H1 (cell line): ENCODE results near the gene CDK10. TPM values are rescaled to one million over a fixed set of nuclear protein-coding genes. Genes with fewer than 3 reads are reported as not detected.

Experiments
- CTCF ChIA-PET: fragments of 300-600 bp; sonication (Branson Sonifier 250); formaldehyde crosslinking; loops from one replicate; lab custom pipeline; 2021; ENCODE audit not compliant: partially characterized antibody; lab: Charles Lee
- POLR2A ChIA-PET: fragments of 300-600 bp; sonication (Branson Sonifier 250); formaldehyde crosslinking; loops from one replicate; lab custom pipeline; 2021; ENCODE audit warnings: inconsistent platforms; ENCODE audit not compliant: partially characterized antibody; lab: Charles Lee
- DNase-seq, 2 experiments: peaks; one replicate each; pipeline versions ENCODE4 v3.0.0 to v3.0.0-alpha.2; 2010 to 2022; ENCODE audit warnings: low spot score in 2 of 2, low read depth in 1 of 2, mixed read lengths in 1 of 2
- FAIRE-seq: peaks from 2 replicates; lab custom pipeline; 2011; peaks lifted over from hg19 to GRCh38; lab: Jason Lieb, UNC
- H2AFZ ChIP-seq: 2 replicates; pipeline ENCODE4 v1.8.1; 2012; ENCODE audit warnings: low read length, inconsistent platforms
- H2AK5ac ChIP-seq: 2 replicates; pipeline ENCODE4 v1.6.1; 2013; ENCODE audit warnings: low read depth, low read length
- H2BK120ac ChIP-seq: replicated peaks from 2 replicates; pipeline ENCODE3; 2013; ENCODE audit warnings: low read depth, low read length, inconsistent platforms
- H2BK12ac ChIP-seq: 2 replicates; pipeline ENCODE4 v1.6.1; 2013; ENCODE audit warnings: low read depth, low read length
- H2BK15ac ChIP-seq: 2 replicates; pipeline ENCODE4 v1.6.1; 2013; ENCODE audit warnings: low read length
- H2BK20ac ChIP-seq: 2 replicates; pipeline ENCODE4 v1.6.1; 2013; ENCODE audit warnings: low read length
- H2BK5ac ChIP-seq: 2 replicates; pipeline ENCODE4 v1.6.1; 2013; ENCODE audit warnings: low read depth, low read length
- H3K14ac ChIP-seq: 2 replicates; pipeline ENCODE4 v1.6.1; 2013; ENCODE audit warnings: inconsistent platforms; ENCODE audit not compliant: insufficient read length
- H3K18ac ChIP-seq: 2 replicates; pipeline ENCODE4 v1.6.1; 2013; ENCODE audit warnings: low read length; ENCODE audit errors: extremely low read depth
- H3K23ac ChIP-seq: 2 replicates; pipeline ENCODE4 v1.6.1; 2013; ENCODE audit warnings: inconsistent platforms; ENCODE audit not compliant: insufficient read length
- H3K23me2 ChIP-seq: 2 replicates; pipeline ENCODE4 v1.6.1; 2013; ENCODE audit warnings: low read depth, low read length
- H3K27ac ChIP-seq: 2 replicates; pipeline ENCODE4 v1.6.1; 2011; ENCODE audit warnings: low read depth, low read length, inconsistent platforms
- H3K27me3 ChIP-seq, 4 experiments: replicated peaks in 1 of 4; 1 replicate in 1 of 4; 2 replicates in 3 of 4; pipeline versions ENCODE4 v1.6.1 to v1.8.1; 2011 to 2013; ENCODE audit warnings: low read length in 3 of 4, mild to moderate bottlenecking in 3 of 4, inconsistent platforms in 2 of 4, mixed read lengths in 2 of 4, moderate library complexity in 1 of 4; ENCODE audit not compliant: control insufficient read depth in 3 of 4, insufficient read depth in 3 of 4; ENCODE audit errors: extremely low read depth in 1 of 4
- H3K36me3 ChIP-seq, 4 experiments: 2 replicates each; pipeline versions ENCODE4 v1.6.1 to v1.8.1; 2011 to 2013; ENCODE audit warnings: mild to moderate bottlenecking in 4 of 4, low read length in 3 of 4, moderate library complexity in 2 of 4, control low read depth in 1 of 4, inconsistent platforms in 1 of 4; ENCODE audit not compliant: insufficient read depth in 4 of 4, control insufficient read depth in 2 of 4
- H3K4ac ChIP-seq: replicated peaks from 2 replicates; pipeline ENCODE3; 2013; ENCODE audit warnings: low read length, low read depth, mixed read lengths, inconsistent platforms; ENCODE audit not compliant: insufficient read length
- H3K4me1 ChIP-seq, 4 experiments: replicated peaks in 1 of 4; 1 replicate in 1 of 4; 2 replicates in 3 of 4; pipeline versions ENCODE4 v1.6.1 to v1.8.1; 2011 to 2013; ENCODE audit warnings: low read length in 3 of 4, inconsistent platforms in 2 of 4, mixed read lengths in 1 of 4; ENCODE audit not compliant: insufficient read depth in 4 of 4, control insufficient read depth in 3 of 4
- H3K4me2 ChIP-seq, 2 experiments: 2 replicates each; pipeline versions ENCODE4 v1.6.1 to v1.8.1; 2011 to 2013; ENCODE audit warnings: low read depth in 2 of 2, low read length in 2 of 2, control low read depth in 1 of 2, inconsistent platforms in 1 of 2, mild to moderate bottlenecking in 1 of 2; ENCODE audit not compliant: insufficient read depth in 1 of 2
- H3K4me3 ChIP-seq, 4 experiments: fragments of 200-600, 300-600 bp in 1 of 4; sonication (generic), shearing (Covaris generic), sonication (Bioruptor Twin) in 1 of 4; 2 replicates each; pipeline versions ENCODE4 v1.5.1 to v1.8.1; 2011 to 2016; ENCODE audit warnings: low read length in 4 of 4, low read depth in 3 of 4, control low read depth in 2 of 4, inconsistent platforms in 2 of 4, mild to moderate bottlenecking in 2 of 4, mixed read lengths in 1 of 4, moderate library complexity in 1 of 4; ENCODE audit not compliant: insufficient read depth in 2 of 4; ENCODE audit errors: extremely low read depth in 1 of 4
- H3K56ac ChIP-seq: replicated peaks from 2 replicates; pipeline ENCODE3; 2013; ENCODE audit warnings: low read depth, mild to moderate bottlenecking, mixed read lengths, low read length, inconsistent platforms; ENCODE audit not compliant: insufficient read length
- H3K79me1 ChIP-seq: 2 replicates; pipeline ENCODE4 v1.6.1; 2013; ENCODE audit warnings: low read depth, low read length, control low read depth
- H3K79me2 ChIP-seq, 2 experiments: 2 replicates each; pipeline versions ENCODE4 v1.6.1 to v1.8.1; 2012 to 2013; ENCODE audit warnings: low read length in 2 of 2, mild to moderate bottlenecking in 2 of 2, inconsistent platforms in 1 of 2; ENCODE audit not compliant: insufficient read depth in 2 of 2, control insufficient read depth in 1 of 2
- H3K9ac ChIP-seq, 4 experiments: replicated peaks in 1 of 4; 1 replicate in 1 of 4; 2 replicates in 3 of 4; pipeline versions ENCODE4 v1.6.1 to v1.8.1; 2011 to 2013; ENCODE audit warnings: low read depth in 3 of 4, low read length in 3 of 4, control low read depth in 2 of 4, mild to moderate bottlenecking in 2 of 4, moderate library complexity in 2 of 4, inconsistent platforms in 1 of 4; ENCODE audit errors: extremely low read depth in 1 of 4
- H3K9me3 ChIP-seq, 2 experiments: 2 replicates each; pipeline versions ENCODE4 v1.6.1 to v1.8.1; 2012 to 2013; ENCODE audit warnings: mild to moderate bottlenecking in 2 of 2, moderate library complexity in 2 of 2, control low read depth in 1 of 2, inconsistent platforms in 1 of 2, low read depth in 1 of 2, low read length in 1 of 2, mixed read lengths in 1 of 2; ENCODE audit not compliant: insufficient read depth in 2 of 2
- H4K20me1 ChIP-seq, 2 experiments: replicated peaks in 1 of 2; 2 replicates each; pipeline versions ENCODE3 to v1.8.1; 2011 to 2013; ENCODE audit warnings: inconsistent platforms in 2 of 2, low read length in 2 of 2, mild to moderate bottlenecking in 1 of 2; ENCODE audit not compliant: insufficient read depth in 2 of 2, control insufficient read depth in 1 of 2
- H4K5ac ChIP-seq: 2 replicates; pipeline ENCODE4 v1.6.1; 2013; ENCODE audit warnings: low read length, low read depth, mixed read lengths, inconsistent platforms; ENCODE audit not compliant: insufficient read length
- H4K8ac ChIP-seq: 2 replicates; pipeline ENCODE4 v1.8.0; 2013; ENCODE audit warnings: mild to moderate bottlenecking, moderate library complexity, low read length, inconsistent platforms; ENCODE audit not compliant: insufficient read depth; ENCODE audit errors: extremely low read depth
- H4K91ac ChIP-seq: replicated peaks from 2 replicates; pipeline ENCODE3; 2013; ENCODE audit warnings: low read length, mixed read lengths, inconsistent platforms; ENCODE audit not compliant: insufficient read length
- RXRA ChIP-seq: IDR thresholded peaks from 2 replicates; pipeline ENCODE4 v1.6.1; 2011; ENCODE audit warnings: low read depth, mild to moderate bottlenecking, low read length, moderate library complexity; ENCODE audit not compliant: insufficient read depth
- TEAD4 ChIP-seq: IDR thresholded peaks from 2 replicates; pipeline ENCODE4 v1.6.1; 2012; ENCODE audit warnings: low read depth, low read length, inconsistent platforms, mixed read lengths
- WGBS, 2 experiments: shearing (Covaris generic) in 1 of 2; methylation state at CpG; one replicate each; pipeline versions ENCODE4 v1.1.6 to v1.1.7; 2013 to 2015; ENCODE audit warnings: low lambda C conversion rate in 2 of 2, mixed read lengths in 2 of 2, inconsistent platforms in 1 of 2, low coverage in 1 of 2, missing lambda C conversion rate in 1 of 2; ENCODE audit not compliant: insufficient replicate concordance in 2 of 2, insufficient coverage in 1 of 2, insufficient read length in 1 of 2; ENCODE audit errors: extremely low coverage in 1 of 2, missing lambda C conversion rate in 1 of 2; 5-methylcytosine and 5-hydroxymethylcytosine counted together
- polyA plus RNA-seq, 7 experiments: library from polyadenylated mRNA; depleted of rRNA in 3 of 7; stranded (reverse) in 5 of 7; unstranded in 2 of 7; fragments of >200 nt in 5 of 7; fragments of 200-250 nt in 2 of 7; gene quantifications; 1 replicate in 5 of 7; 2 replicates in 1 of 7; 4 replicates in 1 of 7; pipeline versions ENCODE4 v1.2.1 to v1.2.3, GENCODE V29; 2011 to 2013; ENCODE audit warnings: missing spikeins in 2 of 7, mixed read lengths in 2 of 7
- total RNA-seq: library from RNA; stranded (reverse); fragmentation: NEBNext Ultra II Directional; extraction: Animal tissue kit (Norgen Biotek cat#: 25700); gene quantifications from 2 replicates; pipeline ENCODE4 v1.2.1, GENCODE V29; 2021

Gene CDK10
- total and polyA plus RNA-seq, 2 of the 8 experiments (the other 6 are each of a cell fraction or from before 2014, with no cell fraction given), result 49.5 to 83.9 TPM

GRCh38 chr16:89709166-89709565 is 22.7 kb downstream of the CDK10 start:
- Histone ChIP-seq H3K4ac (no peak overlapping the region), H2AFZ (no peak overlapping the region), H3K23ac (no peak overlapping the region), H2BK5ac (0 out of 2 replicates have a peak overlapping the region, but pooled peaks have one; percentile 71), H3K4me3 (no peak overlapping the region), H3K23me2 (peaks cover 3% of the 10 kb centered on the region; the same call in 1 of the 2 replicates), H2BK120ac (no peak overlapping the region), H4K5ac (no peak overlapping the region), H3K18ac (peak overlapping the region; percentile 78; the same call in 1 of the 2 replicates), H3K9ac (no peak overlapping the region), H3K79me1 (no peaks in the 10 kb centered on the region), H4K20me1 (peaks cover under 1 to 6% of the 10 kb centered on the region in 2 experiments), H3K9me3 (no peaks in the 10 kb centered on the region), H2AK5ac (no peak overlapping the region), H2BK12ac (0 out of 2 replicates have a peak overlapping the region, but pooled peaks have one; percentile 94), H3K4me2 (peak overlapping the region; percentile 6 to 35; a peak in 2 of 4 replicates), H3K36me3 (peaks cover 0 to 4% (median 1%) of the 10 kb centered on the region in 4 experiments; a peak in 2 of 8 replicates), H2BK20ac (no peak overlapping the region), H3K79me2 (no peaks in the 10 kb centered on the region), H3K4me1 (peaks cover 0 to 18% (median 13%) of the 10 kb centered on the region in 4 experiments; a peak in 6 of 7 replicates), H3K27ac (no peak overlapping the region), H3K14ac (no peak overlapping the region), H3K27me3 (peaks cover 0 to 4% (median 2%) of the 10 kb centered on the region in 4 experiments; a peak in 2 of 7 replicates), H3K56ac (no peak overlapping the region), H2BK15ac (peak overlapping the region; percentile 46; the same call in 1 of the 2 replicates), H4K91ac (peak overlapping the region; percentile 15), H4K8ac (no peak overlapping the region)
- TF ChIP-seq TEAD4 (peak; percentile 87), RXRA (no peak)
- WGBS, 2 experiments, result 67% methylated on average over 9 of the region's 10 CpGs; no CpG with 5 or more reads in 1 of the 2 experiments
- ChIA-PET CTCF (interaction anchor here (1.0 to 7.2 kb wide), 8 partner anchors 9 to 151 kb away, joined by 3 to 69 read pairs (median 10); partner anchors contain the start of gene SPATA2L), POLR2A (interaction anchor here (1.8 to 16.7 kb wide), 4 partner anchors 8 to 21 kb away, joined by 6 to 193 read pairs (median 52); partner anchors contain the start of gene VPS9D1)
- DNase-seq (no peak), FAIRE-seq (no peak)
